Psoas muscle (tissue), 8 donors: ENCODE results near the gene B4GALT2. TPM values are rescaled to one million over a fixed set of nuclear protein-coding genes. Genes with fewer than 3 reads are reported as not detected.

Source experiments
- ATAC-seq, 4 donors: fragments of 200-7000 bp; cut with Tn5 transposase; one replicate each; pipeline ENCODE4 v1.9.1; 2020; ENCODE audit warnings: moderate library complexity in 3 of 4, mild to moderate bottlenecking in 2 of 4
- DNase-seq, 2 donors: peaks; one replicate each; pipeline ENCODE4 v3.0.0-alpha.2; 2020
- H3K27ac ChIP-seq: fragments of 200-600 bp; one replicate; pipeline ENCODE4 v1.8.0; 2022
- H3K27me3 ChIP-seq, 3 donors: fragments of 200-600 bp in 1 of 3; one replicate each; pipeline versions ENCODE4 v1.6.1 to v1.8.0; 2013 to 2022; ENCODE audit warnings: low read length in 2 of 3, mild to moderate bottlenecking in 2 of 3, moderate library complexity in 1 of 3; ENCODE audit not compliant: insufficient read depth in 3 of 3
- H3K36me3 ChIP-seq, 2 donors: fragments of 200-600 bp in 1 of 2; one replicate each; pipeline versions ENCODE4 v1.6.1 to v1.8.0; 2013 to 2022; ENCODE audit warnings: low read depth in 1 of 2, mild to moderate bottlenecking in 1 of 2, moderate library complexity in 1 of 2; ENCODE audit not compliant: insufficient read depth in 1 of 2
- H3K4me1 ChIP-seq: fragments of 200-600 bp; one replicate; pipeline ENCODE4 v1.8.0; 2022
- H3K4me3 ChIP-seq: fragments of 200-600 bp; one replicate; pipeline ENCODE4 v1.8.0; 2022; ENCODE audit warnings: mild to moderate bottlenecking
- H3K9me3 ChIP-seq: fragments of 200-600 bp; one replicate; pipeline ENCODE4 v1.8.0; 2022
- CTCF ChIP-seq: fragments of 200-600 bp; IDR thresholded peaks from one replicate; pipeline ENCODE4 v1.8.0; 2022; ENCODE audit warnings: antibody characterized with exemption
- WGBS, 3 donors: extraction: QIAGEN DNeasy Blood & Tissue Kit; methylation state at CpG; one replicate each; pipeline versions ENCODE4 v1.1.6 to v1.1.7; 2013; 5-methylcytosine and 5-hydroxymethylcytosine counted together
- intact Hi-C, 2 donors: fragments of 100-400 bp; cut with DNase I; formaldehyde crosslinking; loops; one replicate each; pipeline versions ENCODE4 v1.11.0 to v1.14.2; 2022
- polyA plus RNA-seq, 3 donors: library from polyadenylated mRNA; stranded (reverse); fragments of 200-250 nt; gene quantifications; one replicate each; pipeline ENCODE4 v1.2.3, GENCODE V29; 2013
- total RNA-seq, 4 donors: library from RNA; stranded (reverse); fragmentation: NEBNext Ultra II Directional in 2 of 4; extraction: Animal tissue kit (Norgen Biotek cat#: 25700) in 2 of 4; gene quantifications; one replicate each; pipeline versions ENCODE4 v1.2.1 to v1.2.4, GENCODE V29; 2021 to 2023
- donor health status: healthy with polysubstance abuse.
- donor health status: DM: no; HTN: no; CAD: no; lungs with moderate emphysema.
- donor health status: Bipolar disorder and iron deficiency.
- donor health status: healthy.
- donor health status: DM: yes; HTN: yes; CAD: no.
- donor health status: DM: no; HTN: no; CAD: no.
- donor health status: DM: no; HTN: no; CAD: no.
- donor health status: DM: yes; HTN: yes; CAD: no.

B4GALT2 gene
- total and polyA plus RNA-seq, 7 donors = 33.5 to 81.0 (median 54.9) TPM

- WGBS, 3 donors = 82 to 87% (median 83%) methylated on average over 13 of the region's 13 CpGs
- TF ChIP-seq CTCF = no peak
- no peaks in the 10 kb centered on the region for H3K36me3 ChIP-seq
- H3K27ac ChIP-seq = no peak overlapping the region
- H3K4me3 ChIP-seq = no peak overlapping the region
- intact Hi-C loops = loop anchor here (5.0 to 10.0 kb wide), 3 partner anchors 50 to 267 kb away; no protein-coding TSS in a partner anchor
- H3K9me3 ChIP-seq = no peaks in the 10 kb centered on the region
- ATAC-seq (no peak), DNase-seq (no peak)
- H3K27me3 ChIP-seq = peaks cover 0 to 4% (median 0%) of the 10 kb centered on the region in 3 donors
- H3K4me1 ChIP-seq = peaks cover 25% of the 10 kb centered on the region
These were observed 47.0 kb upstream of the B4GALT2 start for GRCh38 chr1:43931711-43932660.

GRCh38 chr1:43932786-43933385, 46.1 kb upstream of the B4GALT2 start:
- no peak for DNase-seq
- no peak for ATAC-seq
- H3K27me3 ChIP-seq = peaks cover 0 to 4% (median 0%) of the 10 kb centered on the region in 3 donors
- no peaks in the 10 kb centered on the region for H3K9me3 ChIP-seq
- no peak for TF ChIP-seq CTCF
- H3K36me3 ChIP-seq = no peaks in the 10 kb centered on the region
- intact Hi-C loops = loop anchor here (5.0 to 10.0 kb wide), 3 partner anchors 51 to 268 kb away; no protein-coding TSS in a partner anchor
- WGBS, 3 donors = 25 to 31% (median 31%) methylated on average over 8 of the region's 8 CpGs
- no peak overlapping the region for H3K27ac ChIP-seq
- H3K4me3 ChIP-seq = peak overlapping the region; percentile 61
- peaks cover 25% of the 10 kb centered on the region for H3K4me1 ChIP-seq

GRCh38 chr1:43933386-43934100, 45.5 kb upstream of the B4GALT2 start, which contains the start of gene ARTN:
Gene ARTN (plus strand): TSS chr1:43933801. CDS start chr1:43935657, 1,856 bp downstream.
- peaks cover 25% of the 10 kb centered on the region for H3K4me1 ChIP-seq
- H3K27me3 ChIP-seq = peaks cover 0 to 4% (median 0%) of the 10 kb centered on the region in 3 donors
- H3K27ac ChIP-seq = peak within 1 kb of the TSS; percentile 50
- DNase-seq (no peak), ATAC-seq (peak; percentile 1 to 47 (median 30))
- H3K9me3 ChIP-seq = no peaks in the 10 kb centered on the region
- WGBS, 3 donors = 0 to 2% (median 2%) methylated on average over 26 to 42 of the region's 42 CpGs
- no peak for TF ChIP-seq CTCF
- intact Hi-C loops = loop anchor here (1.0 to 10.0 kb wide), 4 partner anchors 51 to 269 kb away; no protein-coding TSS in a partner anchor
- no peaks in the 10 kb centered on the region for H3K36me3 ChIP-seq
- H3K4me3 ChIP-seq = peak within 1 kb of the TSS; percentile 61

GRCh38 chr1:43934101-43934985, 44.7 kb upstream of the B4GALT2 start:
- Histone ChIP-seq H3K36me3 (no peaks in the 10 kb centered on the region), H3K4me3 (peak overlapping the region; percentile 61), H3K9me3 (no peaks in the 10 kb centered on the region), H3K27me3 (peaks cover 0 to 4% (median 0%) of the 10 kb centered on the region in 3 donors), H3K4me1 (peaks cover 25% of the 10 kb centered on the region), H3K27ac (peak overlapping the region; percentile 50)
- 21 to 29% (median 29%) methylated on average over 13 of the region's 13 CpGs for WGBS, 3 donors
- intact Hi-C loops = loop anchor here (1.0 to 10.0 kb wide), 4 partner anchors 52 to 270 kb away; no protein-coding TSS in a partner anchor
- DNase-seq (peak; percentile 72 to 87), ATAC-seq (peak; percentile 79 to 86 (median 79))
- peak; percentile 79 for TF ChIP-seq CTCF
